ENCODE data around the gene PLA1A. TPM values are rescaled to one million over a fixed set of nuclear protein-coding genes. Genes with fewer than 3 reads are reported as not detected.

Gene PLA1A
- total and polyA plus RNA-seq, 10 of the 15 experiments (the other 5 are each of a cell fraction or from before 2014, with no cell fraction given) = 2.9 to 106 (median 4.8) TPM

DNA sequence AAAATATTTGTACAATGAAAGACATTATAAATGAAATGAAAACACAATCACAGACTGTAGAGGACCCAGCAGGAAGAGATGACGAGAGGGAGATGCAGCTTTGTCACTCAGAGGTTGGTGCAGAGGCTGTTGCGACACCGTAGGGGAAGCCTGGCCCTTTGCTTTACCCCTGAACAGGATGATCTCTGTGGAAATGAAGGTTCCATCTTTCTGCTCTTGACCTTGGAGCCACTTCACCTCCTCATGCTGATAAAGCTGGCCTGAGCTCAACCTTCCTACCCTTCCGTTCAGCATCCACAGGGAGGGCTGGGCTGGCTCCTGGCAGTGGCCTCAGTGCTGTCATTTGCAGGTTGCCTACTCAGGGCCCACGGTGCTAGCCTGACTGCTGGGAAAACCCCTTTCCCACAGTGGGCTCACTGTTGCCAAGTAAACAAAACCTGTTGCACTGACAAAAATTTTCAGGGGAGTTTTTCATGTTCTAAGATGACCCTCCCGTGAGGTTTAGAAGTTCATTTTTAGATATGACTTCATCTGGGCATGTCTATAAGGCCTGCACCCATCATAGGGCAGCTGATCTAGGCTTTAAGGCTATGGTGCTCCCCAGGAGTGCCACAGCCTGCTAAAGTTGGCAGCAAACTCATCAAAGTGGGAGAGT is 35.3 kb upstream of the PLA1A start (continued):
- TF ChIP-seq, protein P1, sequence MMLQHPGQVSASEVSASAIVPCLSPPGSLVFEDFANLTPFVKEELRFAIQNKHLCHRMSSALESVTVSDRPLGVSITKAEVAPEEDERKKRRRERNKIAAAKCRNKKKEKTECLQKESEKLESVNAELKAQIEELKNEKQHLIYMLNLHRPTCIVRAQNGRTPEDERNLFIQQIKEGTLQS (IDR thresholded peaks at IDR 0.05; ENCODE audit: borderline replicate concordance, extremely low read depth, low read depth, low read length) = no peak
- no peak for TF ChIP-seq ZNF384 (IDR thresholded peaks at IDR 0.05; ENCODE audit: borderline replicate concordance, low read depth, low read length)
- no peak for TF ChIP-seq GABPA (IDR thresholded peaks at IDR 0.05; ENCODE audit: low read depth)
- TF ChIP-seq, protein P2, sequence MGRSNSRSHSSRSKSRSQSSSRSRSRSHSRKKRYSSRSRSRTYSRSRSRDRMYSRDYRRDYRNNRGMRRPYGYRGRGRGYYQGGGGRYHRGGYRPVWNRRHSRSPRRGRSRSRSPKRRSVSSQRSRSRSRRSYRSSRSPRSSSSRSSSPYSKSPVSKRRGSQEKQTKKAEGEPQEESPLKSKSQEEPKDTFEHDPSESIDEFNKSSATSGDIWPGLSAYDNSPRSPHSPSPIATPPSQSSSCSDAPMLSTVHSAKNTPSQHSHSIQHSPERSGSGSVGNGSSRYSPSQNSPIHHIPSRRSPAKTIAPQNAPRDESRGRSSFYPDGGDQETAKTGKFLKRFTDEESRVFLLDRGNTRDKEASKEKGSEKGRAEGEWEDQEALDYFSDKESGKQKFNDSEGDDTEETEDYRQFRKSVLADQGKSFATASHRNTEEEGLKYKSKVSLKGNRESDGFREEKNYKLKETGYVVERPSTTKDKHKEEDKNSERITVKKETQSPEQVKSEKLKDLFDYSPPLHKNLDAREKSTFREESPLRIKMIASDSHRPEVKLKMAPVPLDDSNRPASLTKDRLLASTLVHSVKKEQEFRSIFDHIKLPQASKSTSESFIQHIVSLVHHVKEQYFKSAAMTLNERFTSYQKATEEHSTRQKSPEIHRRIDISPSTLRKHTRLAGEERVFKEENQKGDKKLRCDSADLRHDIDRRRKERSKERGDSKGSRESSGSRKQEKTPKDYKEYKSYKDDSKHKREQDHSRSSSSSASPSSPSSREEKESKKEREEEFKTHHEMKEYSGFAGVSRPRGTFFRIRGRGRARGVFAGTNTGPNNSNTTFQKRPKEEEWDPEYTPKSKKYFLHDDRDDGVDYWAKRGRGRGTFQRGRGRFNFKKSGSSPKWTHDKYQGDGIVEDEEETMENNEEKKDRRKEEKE (IDR thresholded peaks at IDR 0.05) = no peak
- TF ChIP-seq, protein P3, sequence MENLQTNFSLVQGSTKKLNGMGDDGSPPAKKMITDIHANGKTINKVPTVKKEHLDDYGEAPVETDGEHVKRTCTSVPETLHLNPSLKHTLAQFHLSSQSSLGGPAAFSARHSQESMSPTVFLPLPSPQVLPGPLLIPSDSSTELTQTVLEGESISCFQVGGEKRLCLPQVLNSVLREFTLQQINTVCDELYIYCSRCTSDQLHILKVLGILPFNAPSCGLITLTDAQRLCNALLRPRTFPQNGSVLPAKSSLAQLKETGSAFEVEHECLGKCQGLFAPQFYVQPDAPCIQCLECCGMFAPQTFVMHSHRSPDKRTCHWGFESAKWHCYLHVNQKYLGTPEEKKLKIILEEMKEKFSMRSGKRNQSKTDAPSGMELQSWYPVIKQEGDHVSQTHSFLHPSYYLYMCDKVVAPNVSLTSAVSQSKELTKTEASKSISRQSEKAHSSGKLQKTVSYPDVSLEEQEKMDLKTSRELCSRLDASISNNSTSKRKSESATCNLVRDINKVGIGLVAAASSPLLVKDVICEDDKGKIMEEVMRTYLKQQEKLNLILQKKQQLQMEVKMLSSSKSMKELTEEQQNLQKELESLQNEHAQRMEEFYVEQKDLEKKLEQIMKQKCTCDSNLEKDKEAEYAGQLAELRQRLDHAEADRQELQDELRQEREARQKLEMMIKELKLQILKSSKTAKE (IDR thresholded peaks at IDR 0.05; ENCODE audit: low read depth, poor library complexity, severe bottlenecking) = peak; percentile 92
- TF ChIP-seq, protein P4, sequence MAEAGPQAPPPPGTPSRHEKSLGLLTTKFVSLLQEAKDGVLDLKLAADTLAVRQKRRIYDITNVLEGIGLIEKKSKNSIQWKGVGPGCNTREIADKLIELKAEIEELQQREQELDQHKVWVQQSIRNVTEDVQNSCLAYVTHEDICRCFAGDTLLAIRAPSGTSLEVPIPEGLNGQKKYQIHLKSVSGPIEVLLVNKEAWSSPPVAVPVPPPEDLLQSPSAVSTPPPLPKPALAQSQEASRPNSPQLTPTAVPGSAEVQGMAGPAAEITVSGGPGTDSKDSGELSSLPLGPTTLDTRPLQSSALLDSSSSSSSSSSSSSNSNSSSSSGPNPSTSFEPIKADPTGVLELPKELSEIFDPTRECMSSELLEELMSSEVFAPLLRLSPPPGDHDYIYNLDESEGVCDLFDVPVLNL (IDR thresholded peaks at IDR 0.05; ENCODE audit: low read depth, low read length) = no peak
- peak; percentile 92 for TF ChIP-seq DPF2 (IDR thresholded peaks at IDR 0.05)
- peak; percentile 79; the same call in 1 of the 2 replicates for TF ChIP-seq TARDBP (IDR thresholded peaks at IDR 0.05; ENCODE audit: borderline replicate concordance)
- TF ChIP-seq ZNF622 (IDR thresholded peaks at IDR 0.05) = no peak
- TF ChIP-seq KAT2A (conservative IDR thresholded peaks at IDR 0.05; ENCODE audit: control insufficient read depth, low read depth, low read length) = no peak
- TF ChIP-seq PML (IDR thresholded peaks at IDR 0.05; ENCODE audit: low read length) = peak; percentile 88
- TF ChIP-seq, protein P5, sequence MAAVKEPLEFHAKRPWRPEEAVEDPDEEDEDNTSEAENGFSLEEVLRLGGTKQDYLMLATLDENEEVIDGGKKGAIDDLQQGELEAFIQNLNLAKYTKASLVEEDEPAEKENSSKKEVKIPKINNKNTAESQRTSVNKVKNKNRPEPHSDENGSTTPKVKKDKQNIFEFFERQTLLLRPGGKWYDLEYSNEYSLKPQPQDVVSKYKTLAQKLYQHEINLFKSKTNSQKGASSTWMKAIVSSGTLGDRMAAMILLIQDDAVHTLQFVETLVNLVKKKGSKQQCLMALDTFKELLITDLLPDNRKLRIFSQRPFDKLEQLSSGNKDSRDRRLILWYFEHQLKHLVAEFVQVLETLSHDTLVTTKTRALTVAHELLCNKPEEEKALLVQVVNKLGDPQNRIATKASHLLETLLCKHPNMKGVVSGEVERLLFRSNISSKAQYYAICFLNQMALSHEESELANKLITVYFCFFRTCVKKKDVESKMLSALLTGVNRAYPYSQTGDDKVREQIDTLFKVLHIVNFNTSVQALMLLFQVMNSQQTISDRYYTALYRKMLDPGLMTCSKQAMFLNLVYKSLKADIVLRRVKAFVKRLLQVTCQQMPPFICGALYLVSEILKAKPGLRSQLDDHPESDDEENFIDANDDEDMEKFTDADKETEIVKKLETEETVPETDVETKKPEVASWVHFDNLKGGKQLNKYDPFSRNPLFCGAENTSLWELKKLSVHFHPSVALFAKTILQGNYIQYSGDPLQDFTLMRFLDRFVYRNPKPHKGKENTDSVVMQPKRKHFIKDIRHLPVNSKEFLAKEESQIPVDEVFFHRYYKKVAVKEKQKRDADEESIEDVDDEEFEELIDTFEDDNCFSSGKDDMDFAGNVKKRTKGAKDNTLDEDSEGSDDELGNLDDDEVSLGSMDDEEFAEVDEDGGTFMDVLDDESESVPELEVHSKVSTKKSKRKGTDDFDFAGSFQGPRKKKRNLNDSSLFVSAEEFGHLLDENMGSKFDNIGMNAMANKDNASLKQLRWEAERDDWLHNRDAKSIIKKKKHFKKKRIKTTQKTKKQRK (IDR thresholded peaks at IDR 0.05; ENCODE audit: low read depth, low read length) = no peak
- no peak for TF ChIP-seq PAX5 (IDR thresholded peaks at IDR 0.05; ENCODE audit: borderline replicate concordance, low read depth, low read length)
- TF ChIP-seq, protein P6, sequence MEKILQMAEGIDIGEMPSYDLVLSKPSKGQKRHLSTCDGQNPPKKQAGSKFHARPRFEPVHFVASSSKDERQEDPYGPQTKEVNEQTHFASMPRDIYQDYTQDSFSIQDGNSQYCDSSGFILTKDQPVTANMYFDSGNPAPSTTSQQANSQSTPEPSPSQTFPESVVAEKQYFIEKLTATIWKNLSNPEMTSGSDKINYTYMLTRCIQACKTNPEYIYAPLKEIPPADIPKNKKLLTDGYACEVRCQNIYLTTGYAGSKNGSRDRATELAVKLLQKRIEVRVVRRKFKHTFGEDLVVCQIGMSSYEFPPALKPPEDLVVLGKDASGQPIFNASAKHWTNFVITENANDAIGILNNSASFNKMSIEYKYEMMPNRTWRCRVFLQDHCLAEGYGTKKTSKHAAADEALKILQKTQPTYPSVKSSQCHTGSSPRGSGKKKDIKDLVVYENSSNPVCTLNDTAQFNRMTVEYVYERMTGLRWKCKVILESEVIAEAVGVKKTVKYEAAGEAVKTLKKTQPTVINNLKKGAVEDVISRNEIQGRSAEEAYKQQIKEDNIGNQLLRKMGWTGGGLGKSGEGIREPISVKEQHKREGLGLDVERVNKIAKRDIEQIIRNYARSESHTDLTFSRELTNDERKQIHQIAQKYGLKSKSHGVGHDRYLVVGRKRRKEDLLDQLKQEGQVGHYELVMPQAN (conservative IDR thresholded peaks at IDR 0.05) = no peak
- TF ChIP-seq, protein P7, sequence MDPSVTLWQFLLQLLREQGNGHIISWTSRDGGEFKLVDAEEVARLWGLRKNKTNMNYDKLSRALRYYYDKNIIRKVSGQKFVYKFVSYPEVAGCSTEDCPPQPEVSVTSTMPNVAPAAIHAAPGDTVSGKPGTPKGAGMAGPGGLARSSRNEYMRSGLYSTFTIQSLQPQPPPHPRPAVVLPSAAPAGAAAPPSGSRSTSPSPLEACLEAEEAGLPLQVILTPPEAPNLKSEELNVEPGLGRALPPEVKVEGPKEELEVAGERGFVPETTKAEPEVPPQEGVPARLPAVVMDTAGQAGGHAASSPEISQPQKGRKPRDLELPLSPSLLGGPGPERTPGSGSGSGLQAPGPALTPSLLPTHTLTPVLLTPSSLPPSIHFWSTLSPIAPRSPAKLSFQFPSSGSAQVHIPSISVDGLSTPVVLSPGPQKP (IDR thresholded peaks at IDR 0.05; ENCODE audit: low read depth, low read length) = no peak
- peak; percentile 69 for TF ChIP-seq NR2F1 (conservative IDR thresholded peaks at IDR 0.05)

Measured in GM12878 (cell line).